GM18520 (cell line): ENCODE measurements around the gene HNF4A.
"Not testable (repeated sequence)": the region's sequence is repeated elsewhere in the genome, so short reads cannot be mapped to it uniquely, and the experiment has no call there.

Source experiments
- ATAC-seq: cut with Tn5 transposase; IDR thresholded peaks from one replicate; pipeline ENCODE4 v1.9.1; 2021; ENCODE audit not compliant: unreplicated experiment

The HNF4A gene

GRCh38 chr20:44355498-44356352 lies at the start of gene HNF4A:
HNF4A (plus strand) TSS chr20:44355699; CDS start chr20:44355805, 106 bp downstream.
- no peak for ATAC-seq

DNA sequence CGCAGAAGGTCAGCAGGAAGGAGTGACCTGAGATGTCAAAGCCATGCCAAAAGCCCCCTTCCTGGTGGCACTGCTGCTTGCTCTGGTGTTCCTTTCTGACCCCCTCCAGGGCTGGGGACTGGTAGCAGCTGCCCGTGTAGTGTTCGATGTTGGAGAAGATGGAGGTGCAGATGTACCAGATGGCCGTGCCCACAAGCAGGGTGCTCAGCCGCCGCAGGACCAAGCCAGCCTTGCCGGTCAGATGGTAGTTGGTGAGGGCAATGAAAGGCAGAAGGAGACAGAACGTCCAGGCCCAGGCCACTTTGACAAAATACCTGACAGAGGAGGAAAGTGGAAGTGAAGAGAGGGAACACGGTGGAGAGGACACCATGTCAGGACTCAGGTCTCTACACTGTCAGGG lies 48.6 kb upstream of the HNF4A start:
- ATAC-seq, result no peak

DNA sequence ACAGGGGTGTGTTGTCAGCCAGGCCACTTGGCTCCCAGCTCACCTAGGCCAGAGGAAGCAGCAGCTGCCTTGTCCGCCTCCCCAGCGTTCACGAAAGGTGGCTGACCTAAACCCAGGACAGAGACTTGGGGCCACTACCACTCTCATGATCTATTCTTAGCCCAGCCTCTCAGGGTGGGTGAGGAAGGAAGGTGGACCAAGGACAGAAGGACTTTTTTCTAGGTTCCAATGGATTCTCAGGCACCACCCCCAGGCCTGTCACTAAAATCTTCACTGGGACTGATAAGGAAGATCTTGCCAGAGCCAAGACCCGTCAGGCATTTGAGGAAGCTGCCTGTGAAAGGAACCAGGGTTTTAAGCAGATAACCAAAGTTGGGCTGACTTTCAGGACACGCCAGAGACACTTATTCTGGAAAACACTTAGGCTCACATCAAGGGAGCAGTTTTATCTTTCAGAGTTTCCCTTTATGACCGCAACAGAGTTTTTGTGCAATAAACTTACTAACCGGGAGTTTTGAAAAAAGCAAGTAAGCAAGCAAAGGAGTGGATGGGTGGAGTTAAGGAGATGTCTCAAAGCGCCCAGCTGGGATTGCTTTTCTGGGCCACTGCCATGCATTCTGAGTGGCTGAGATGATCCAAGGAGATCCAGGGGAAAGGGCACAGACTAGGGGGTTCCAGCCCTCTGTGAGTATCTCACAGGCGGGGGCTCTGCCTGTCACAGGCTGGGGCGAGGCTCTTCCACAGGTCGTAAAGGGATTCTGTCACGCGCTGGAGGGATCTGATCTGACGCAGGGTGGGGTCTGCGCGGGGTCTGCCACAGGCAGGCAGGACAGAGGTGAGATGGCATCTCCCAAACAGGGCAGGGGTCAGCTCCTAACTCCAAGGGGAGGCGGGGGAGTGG lies 45.5 kb upstream of the HNF4A start:
- ATAC-seq, result no peak

GRCh38 chr20:44310664-44311639 lies 44.5 kb upstream of the HNF4A start, which contains the start of gene FITM2:
FITM2 (minus strand) TSS chr20:44311202; CDS start chr20:44311148, 54 bp downstream.
- peak; percentile 92 for ATAC-seq

DNA sequence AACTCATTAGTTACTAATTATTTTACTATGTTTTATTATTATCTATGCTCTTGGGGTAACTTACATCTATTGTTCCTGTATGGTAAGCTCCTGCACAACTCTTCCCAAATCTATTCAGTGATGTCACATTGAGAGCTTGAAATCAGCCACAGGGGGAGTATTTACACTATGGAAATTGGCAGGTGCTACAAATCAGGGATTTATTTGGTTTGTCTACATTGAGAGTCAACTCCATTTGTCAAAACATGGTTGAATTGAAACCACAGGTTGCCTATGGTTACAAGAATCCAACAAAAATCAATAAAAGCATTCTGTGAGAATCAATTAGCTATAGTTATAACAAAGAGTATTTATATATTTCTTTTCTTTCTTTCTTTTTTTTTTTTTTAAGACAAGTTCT lies 40.6 kb upstream of the HNF4A start:
- ATAC-seq, result no peak

DNA sequence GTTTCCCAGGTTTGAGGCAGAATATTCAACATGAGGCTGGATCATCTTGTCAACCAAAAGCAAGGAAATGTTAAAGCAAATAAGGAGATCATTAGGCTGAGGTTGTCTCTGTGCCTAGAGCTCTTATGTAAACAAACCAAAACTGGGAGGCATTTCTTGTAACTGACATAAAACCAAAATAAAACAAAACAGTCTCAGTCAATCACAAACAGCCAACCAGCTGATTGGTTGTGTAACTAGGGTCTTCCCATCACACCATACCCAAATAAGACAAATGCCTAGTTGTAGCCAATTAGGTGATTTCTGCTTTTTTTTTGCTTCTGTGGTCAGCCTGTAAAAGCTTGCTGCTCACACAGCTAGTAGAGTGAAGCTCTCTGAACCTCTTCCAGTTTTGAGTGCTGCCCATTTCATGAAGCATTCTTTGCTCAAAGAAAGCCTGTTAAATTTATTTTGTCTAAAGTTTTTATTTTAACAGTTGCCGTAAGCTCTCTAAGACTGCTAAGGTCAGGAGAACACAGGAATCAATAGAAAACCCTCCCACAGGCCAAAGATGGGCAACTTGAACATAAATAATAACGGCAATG lies 35.6 kb upstream of the HNF4A start:
- ATAC-seq, result no peak

DNA sequence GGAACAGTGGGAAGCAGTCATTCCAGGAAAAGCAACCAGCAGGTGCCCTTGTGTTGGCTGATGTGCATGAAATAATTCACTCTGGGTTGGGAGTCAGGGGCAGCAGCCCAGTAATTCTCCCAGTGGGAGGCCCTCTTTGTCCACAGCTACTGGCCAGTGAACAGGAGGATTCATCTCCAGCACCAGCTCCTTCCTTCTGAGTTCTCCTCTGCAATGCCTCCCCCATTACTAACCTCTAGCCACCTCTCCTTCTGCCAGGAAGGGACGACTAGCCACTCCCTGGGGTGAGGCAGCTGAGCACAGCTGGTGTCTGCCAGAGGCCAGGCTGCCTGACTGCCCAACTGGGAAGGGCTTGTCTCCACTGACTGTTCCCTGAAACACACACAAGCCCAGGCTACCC lies 31.2 kb upstream of the HNF4A start:
- no peak for ATAC-seq

DNA sequence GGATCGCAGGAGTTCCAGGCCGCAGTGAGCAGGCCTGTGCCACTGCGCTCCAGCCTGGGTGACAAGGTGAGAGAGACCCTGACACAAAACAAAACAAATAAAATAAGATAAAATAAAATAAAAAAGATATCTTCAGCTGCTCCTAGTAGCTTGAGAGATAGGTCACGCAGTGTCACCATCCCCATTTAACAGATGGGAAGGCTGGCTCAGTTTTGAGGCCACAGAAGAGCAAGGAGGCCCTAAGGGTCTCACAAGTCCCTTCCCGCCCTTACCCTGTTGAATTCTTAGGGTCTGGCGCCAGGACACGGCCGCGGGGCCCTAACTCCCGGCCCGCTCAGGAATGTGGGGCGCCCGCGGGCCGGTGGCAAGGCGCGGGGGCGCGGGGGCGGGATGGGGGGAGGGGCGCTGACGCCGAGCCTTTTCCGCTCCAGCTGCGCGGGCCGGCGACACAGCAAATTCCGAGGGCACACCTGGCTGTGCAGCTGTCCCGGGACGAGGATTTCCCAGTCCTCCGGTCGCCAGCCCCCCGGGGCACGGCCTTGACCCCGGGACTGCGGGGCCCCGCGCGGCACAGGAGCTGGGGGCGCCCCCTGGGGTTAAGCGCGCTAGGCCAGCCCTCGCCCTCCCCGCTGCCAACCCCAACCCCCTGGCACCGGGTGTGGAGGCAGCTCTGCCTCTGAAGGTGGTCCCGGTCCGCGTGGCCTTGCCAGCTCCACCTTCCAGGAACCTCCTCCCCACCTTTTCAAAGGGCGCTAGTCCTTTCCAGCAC lies 28.9 kb upstream of the HNF4A start:
- ATAC-seq, result no peak

DNA sequence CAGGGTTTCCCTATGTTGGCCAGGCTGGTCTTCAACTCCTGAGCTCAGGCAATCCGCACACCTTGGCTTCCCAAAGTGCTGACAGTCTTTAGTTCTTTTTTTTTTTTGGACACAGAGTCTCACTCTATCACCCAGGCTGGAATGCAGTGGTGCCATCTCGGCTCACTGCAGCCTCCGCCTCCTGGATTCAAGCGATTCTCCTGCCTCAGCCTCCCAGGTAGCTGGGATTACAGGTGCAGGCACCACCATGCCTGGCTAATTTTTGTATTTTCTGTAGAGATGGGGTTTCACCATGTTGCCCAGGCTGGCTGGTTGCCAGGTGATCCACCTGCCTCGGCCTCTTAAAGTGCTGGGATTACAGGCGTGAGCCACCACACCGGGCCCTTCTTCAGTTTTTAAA lies 27.8 kb upstream of the HNF4A start:
- not testable (repeated sequence) for ATAC-seq

GRCh38 chr20:44328428-44328827 lies 27.1 kb upstream of the HNF4A start:
- no peak for ATAC-seq

- ATAC-seq, result no peak
These were observed 24.3 kb upstream of the HNF4A start for GRCh38 chr20:44331201-44331600.

GRCh38 chr20:44334306-44334705 lies 21.2 kb upstream of the HNF4A start:
- ATAC-seq, result no peak

- ATAC-seq, result no peak
These were observed 20.8 kb upstream of the HNF4A start for GRCh38 chr20:44334709-44335108.

GRCh38 chr20:44335675-44336074 lies 19.8 kb upstream of the HNF4A start:
- no peak for ATAC-seq

DNA sequence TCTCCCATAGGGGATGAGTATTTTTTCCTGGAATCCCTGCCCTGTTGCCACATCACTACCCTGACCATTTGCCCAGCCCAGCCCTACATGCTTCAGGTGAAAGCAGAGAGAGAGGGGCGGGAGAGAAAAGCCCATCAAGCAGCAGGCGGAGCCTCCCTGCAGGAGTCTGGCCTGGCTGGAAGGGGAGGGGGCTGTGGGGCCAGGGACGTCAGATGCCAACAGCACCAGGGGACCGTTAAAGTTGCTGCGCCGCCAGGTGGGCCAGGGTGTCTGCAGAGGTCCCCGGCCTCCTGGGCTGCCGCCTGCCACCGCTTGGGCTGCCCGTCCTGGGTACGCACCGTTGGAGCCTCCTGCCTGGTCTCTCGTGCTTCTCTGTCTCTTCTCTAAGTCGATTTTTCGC lies 19.4 kb upstream of the HNF4A start:
- ATAC-seq, result no peak

GRCh38 chr20:44336725-44337380 lies 18.6 kb upstream of the HNF4A start, which contains the start of gene R3HDML:
R3HDML (plus strand) TSS chr20:44337043; CDS start chr20:44337158, 115 bp downstream.
- no peak for ATAC-seq

DNA sequence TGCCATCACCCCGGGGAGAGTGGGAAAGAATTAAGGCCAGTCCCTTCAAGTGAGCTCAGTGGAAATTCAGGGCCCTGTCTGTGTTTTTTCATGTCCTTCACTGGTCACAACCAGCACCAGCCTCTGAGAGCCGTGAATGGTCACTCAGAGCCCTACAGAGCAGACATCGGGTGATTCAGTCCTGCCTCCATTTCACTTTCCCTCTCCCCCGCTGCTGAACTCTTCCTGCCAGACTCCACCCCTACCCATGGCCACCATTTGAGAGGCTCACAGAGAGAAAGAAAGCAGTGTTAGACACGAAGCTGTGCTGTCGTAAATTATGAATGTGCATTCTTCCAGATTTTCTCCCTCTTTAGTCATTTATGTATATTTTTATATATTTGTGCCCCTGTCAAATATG lies 13.3 kb upstream of the HNF4A start:
- no peak for ATAC-seq

DNA sequence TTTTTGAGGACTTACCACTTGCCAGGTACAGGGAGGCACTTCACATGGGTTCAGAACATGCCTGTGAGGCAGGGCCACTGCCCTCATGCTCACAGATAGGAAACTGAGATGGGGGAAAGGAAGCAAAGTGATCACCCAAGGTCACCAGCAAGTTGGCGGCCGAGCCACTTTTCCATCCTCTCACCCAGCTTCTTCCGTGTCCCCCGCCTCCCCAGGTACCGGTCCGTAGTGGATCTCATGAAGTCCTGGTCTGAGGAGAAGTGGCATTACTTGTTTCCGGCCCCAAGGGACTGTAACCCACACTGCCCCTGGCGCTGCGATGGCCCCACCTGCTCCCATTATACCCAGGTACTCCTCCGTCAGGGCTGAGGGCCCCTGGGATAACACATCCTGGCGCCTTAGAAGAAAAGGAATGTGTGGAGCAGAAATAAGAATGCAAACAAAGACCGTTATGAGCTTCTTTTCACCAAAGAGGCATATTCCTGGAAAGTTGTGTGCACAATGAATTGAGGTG lies 12.3 kb upstream of the HNF4A start:
- no peak for ATAC-seq

DNA sequence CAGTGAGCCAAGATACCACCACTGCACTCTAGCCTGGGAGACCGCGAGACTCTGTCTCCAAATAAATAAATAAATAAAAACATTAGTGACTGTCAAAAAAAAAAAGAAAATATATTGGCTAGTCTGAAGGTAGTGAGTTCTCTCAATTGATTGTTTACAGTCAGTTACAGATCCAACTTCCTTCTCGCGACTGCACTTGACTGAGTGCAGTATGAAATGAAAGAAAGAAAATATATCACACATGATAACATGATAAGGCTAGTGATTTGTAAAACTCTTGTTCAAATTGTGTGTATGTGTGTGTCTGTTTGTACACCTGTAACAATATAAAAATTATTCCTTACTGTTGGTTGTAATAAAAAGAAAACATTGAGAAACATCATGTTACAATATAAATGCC lies 10.8 kb upstream of the HNF4A start:
- no peak for ATAC-seq
